Mammary epithelial cell (primary cell): Measurements from ENCODE around the gene TMEM219.

Experiments used
- CTCF ChIP-seq, 2 donors: IDR thresholded peaks in 1 of 2; conservative IDR thresholded peaks in 1 of 2; 2 replicates each; pipeline ENCODE4 v1.5.1; 2011 to 2012; ENCODE audit warnings: inconsistent platforms in 2 of 2, low read length in 2 of 2, mild to moderate bottlenecking in 2 of 2, control low read depth in 1 of 2, low read depth in 1 of 2; ENCODE audit not compliant: insufficient read depth in 1 of 2; ENCODE audit errors: extremely low read depth in 1 of 2
- EZH2 ChIP-seq: IDR thresholded peaks from 2 replicates; pipeline ENCODE4 v1.6.1; 2012; ENCODE audit warnings: low read length, inconsistent platforms, borderline replicate concordance

- no peak for TF ChIP-seq CTCF (conservative IDR thresholded peaks at IDR 0.05 in 1 of 2, IDR thresholded peaks at IDR 0.05 in 1 of 2; ENCODE audit: extremely low read depth in 1 of 2, insufficient read depth in 1 of 2, low read depth in 1 of 2, low read length in 2 of 2)
- TF ChIP-seq EZH2 = no peak
These were observed 49.8 kb upstream of the TMEM219 start for GRCh38 chr16:29912087-29912486.
